Panc1 (cell line): ENCODE results near the gene PSMB2.

Experiments
- CTCF ChIP-seq: fragments of 450-650 bp; IDR thresholded peaks from 2 replicates; pipeline ENCODE4 v1.5.1; 2017; ENCODE audit warnings: mild to moderate bottlenecking
- POLR2AphosphoS5 ChIP-seq: IDR thresholded peaks from 2 replicates; pipeline ENCODE4 v1.6.1; 2012; ENCODE audit warnings: mild to moderate bottlenecking, low read depth, low read length, moderate library complexity

- TF ChIP-seq CTCF (no peak), POLR2AphosphoS5 (no peak)
These were observed 84.7 kb downstream of the PSMB2 start for GRCh38 chr1:35556484-35557117.
